ENCODE measurements around the gene BMP6.

BMP6 gene

DNA sequence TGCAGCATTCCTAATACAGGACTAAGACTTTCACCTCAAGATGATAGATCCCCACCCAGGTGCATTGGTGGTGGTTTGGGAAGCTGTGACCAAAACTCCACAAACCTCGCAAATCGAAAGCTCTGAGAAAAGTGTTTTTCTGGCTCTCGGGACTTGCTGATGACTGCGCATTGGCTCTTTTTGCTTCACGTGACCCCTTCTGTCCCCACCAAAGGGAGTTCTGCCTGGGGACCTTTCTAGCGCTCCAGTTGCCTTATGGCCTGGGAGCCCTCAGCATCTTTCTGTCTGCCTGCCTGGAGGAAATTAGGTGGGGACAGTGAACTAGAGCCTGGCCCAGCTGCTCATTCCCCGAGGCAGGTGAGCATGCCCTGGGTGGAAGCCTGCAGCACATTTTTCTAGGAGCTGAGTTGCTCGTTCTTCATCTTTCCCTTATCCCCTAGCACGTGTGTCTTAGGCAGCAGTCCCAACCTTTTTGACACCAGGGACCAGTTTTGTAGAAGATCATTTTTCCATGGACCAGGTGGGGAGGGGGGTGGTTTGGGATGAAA, 94.5 kb downstream of the BMP6 start:
- in situ Hi-C loops (cut with MboI; ENCODE audit: low sequenced_read_pairs), result no loop called here

DNA sequence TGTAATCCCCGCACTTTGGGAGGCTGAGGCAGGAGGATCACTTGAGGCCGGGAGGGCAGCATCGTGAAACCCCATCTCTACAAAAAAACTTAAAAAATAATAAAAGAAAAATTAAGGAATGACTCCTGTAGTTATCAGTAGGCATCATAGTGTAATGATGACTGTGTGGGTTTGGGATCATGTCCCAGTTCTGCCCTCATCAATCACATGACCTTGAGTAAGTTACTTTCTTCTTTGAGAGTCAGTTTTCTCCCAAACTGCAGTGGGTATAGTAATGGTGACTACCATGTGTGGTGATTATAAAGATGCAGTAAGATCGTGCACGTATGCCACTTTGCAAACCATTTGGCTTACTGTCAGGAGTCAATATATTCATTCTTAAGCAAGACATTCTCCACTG, 95.5 kb downstream of the BMP6 start:
- in situ Hi-C loops (cut with MboI; ENCODE audit: low sequenced_read_pairs), result no loop called here

GRCh38 chr6:7823552-7823951, 97.7 kb downstream of the BMP6 start:
- in situ Hi-C loops (cut with MboI; ENCODE audit: low sequenced_read_pairs), result no loop called here

DNA sequence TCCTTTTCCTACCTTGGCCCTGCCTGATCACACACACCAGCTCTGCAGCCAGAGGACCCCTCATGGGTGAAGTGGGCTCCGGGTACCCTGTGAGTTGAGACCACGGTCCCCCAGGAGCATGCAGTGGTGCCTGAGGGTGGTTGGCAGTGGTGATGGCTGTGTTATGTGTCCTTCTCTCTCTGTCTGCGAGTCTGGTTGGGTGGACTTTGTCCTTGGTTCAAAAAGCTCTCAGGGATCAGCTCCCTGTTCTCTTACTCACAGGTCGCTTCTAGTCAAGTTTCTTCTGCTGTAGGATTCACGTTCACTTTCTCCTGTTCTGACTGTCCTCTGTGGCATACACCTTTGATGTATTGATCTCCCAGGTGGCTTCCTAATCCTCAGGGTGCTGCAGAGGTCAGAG, 100.1 kb downstream of the BMP6 start:
- in situ Hi-C loops (cut with MboI; ENCODE audit: low sequenced_read_pairs), result no loop called here

- in situ Hi-C loops (cut with MboI; ENCODE audit: low sequenced_read_pairs), result no loop called here
Observed at GRCh38 chr6:7827142-7827541, 101.2 kb downstream of the BMP6 start.

DNA sequence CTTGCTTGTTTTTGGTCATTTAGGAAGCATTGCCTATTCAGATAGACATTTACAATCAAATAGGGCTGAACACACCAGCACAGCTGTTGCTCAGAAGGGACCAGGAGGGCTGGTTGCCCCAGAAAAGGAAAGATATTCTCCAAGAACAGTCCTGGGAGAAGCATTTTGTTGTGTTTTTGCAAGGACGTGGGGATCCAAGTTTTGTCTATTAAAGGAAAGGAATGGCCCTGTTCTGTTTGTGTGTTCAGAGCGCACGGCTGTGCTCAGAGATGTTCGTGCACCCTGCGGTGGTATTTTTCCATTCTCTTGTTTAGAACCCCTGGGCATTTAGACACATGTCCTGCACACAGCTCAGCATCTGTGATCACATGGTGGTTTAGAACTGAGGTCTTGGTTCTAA, 102.2 kb downstream of the BMP6 start:
- in situ Hi-C loops (cut with MboI; ENCODE audit: low sequenced_read_pairs), result no loop called here

DNA sequence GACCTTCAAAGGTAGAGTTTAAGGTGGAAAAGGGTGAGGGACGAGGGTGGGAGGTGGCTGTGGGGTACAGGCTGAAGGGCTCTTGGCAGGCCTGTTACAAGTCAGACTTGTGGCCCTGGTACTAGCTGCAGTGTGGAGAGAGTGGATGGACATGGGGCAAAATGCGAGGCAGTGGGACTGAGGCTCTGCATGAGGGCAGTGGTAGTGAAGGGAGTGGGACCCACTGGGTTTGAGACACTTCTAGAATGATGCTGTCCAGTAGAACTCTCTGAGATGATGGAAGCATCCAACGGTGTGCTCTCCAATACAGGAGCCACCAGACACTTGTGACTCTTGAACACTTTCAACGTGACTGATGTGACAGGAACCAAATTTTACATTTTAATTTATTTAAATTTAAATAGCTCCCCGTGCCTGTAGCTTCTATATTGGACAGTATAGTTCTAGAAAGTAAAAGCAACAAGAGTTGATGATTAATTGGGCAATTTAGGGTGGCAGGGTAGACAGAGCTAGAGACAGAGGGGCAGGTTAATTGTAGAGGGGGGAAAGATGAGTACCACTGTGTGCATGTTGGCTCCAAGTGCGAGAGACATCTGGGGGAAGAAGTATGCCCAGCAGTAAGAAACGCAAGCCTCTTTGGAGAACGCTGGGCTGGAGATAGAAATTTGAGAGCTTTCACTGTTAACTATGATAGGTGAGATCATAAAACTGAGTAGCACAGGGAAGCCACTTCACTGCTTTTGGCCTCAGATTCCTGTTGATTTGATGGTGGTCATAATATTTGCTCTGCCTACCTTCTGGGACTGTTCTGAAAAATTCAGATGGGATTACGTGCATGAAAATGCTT, 107.2 kb downstream of the BMP6 start:
- in situ Hi-C loops (cut with MboI; ENCODE audit: low sequenced_read_pairs), result no loop called here

DNA sequence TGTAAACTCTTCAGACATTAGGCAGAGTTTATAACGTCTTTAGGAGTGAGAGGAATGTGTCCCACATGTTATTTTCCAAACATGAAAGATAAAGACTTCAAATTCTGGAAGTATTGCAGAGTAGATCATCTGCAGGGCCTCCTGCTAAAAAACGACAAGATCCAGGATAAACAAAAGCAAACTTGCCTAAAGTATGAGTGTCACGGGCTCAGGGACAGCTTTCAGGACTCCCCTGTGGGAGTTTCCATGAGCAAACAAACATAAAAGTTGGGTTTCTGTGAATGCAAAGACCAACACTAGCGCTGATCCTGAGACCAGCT, 107.8 kb downstream of the BMP6 start:
- in situ Hi-C loops (cut with MboI; ENCODE audit: low sequenced_read_pairs), result no loop called here

DNA sequence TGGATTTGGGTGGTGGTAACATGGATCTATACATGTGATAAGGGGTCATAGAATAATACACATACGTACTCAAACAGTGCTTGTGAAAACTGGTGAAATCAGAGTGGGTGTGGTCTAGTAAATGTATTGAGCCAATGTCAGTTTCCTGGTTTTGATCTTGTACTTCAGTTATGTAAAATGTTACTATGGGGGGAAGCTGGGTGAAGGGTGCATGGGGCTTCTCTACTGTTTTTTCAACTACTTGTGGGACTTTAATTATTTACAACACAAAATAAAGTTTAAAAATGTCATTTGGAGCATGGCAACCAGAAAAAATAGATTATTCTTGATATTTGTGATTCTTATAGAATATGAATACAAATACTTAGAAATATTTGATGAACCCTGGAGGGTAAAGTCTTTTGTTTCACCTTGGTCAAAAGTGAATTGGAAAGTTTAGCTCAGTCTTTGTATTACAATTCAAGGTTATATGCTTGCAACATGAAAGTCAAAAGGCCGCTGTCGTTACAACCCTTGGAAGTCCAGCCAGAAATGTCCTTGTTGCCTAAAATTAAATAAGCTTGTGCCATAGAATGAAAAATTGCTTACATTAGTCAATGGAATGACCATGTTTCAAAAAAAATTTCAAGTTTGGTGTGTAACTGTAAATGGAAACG, 110.6 kb downstream of the BMP6 start:
- in situ Hi-C loops (cut with MboI; ENCODE audit: low sequenced_read_pairs), result no loop called here

DNA sequence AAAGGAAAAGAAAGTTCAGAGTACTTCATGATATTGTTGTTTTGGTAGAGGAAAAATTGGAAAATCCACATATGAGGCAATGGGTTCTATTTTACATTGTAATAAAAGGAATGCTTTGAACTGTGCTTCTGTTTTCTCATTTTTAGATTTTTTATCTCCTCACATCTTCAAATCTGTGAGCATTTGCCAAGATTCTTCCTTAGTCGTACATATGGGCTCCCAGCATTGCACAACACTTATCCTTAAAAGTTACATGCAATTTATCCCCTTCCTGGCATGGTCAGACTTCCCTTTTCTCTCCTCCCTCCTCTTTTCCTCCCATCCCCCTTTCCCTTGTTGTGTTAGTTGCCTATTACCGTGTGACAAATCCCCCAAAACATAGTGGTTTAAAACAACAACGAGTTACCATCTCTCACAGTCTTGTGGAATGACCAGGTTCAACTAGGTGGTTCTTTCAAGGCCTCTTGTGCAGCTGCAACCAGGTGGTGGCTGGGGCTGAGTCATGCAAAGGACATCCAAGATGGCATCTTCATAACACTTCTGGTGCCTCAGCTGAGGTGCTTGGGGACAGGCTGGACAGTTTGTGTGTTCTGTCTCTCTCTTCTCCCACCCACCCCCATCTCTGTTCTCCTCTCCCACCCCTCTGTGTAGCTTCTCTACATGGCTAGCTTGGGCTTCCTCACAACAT, 116.0 kb downstream of the BMP6 start:
- in situ Hi-C loops (cut with MboI; ENCODE audit: low sequenced_read_pairs), result no loop called here

DNA sequence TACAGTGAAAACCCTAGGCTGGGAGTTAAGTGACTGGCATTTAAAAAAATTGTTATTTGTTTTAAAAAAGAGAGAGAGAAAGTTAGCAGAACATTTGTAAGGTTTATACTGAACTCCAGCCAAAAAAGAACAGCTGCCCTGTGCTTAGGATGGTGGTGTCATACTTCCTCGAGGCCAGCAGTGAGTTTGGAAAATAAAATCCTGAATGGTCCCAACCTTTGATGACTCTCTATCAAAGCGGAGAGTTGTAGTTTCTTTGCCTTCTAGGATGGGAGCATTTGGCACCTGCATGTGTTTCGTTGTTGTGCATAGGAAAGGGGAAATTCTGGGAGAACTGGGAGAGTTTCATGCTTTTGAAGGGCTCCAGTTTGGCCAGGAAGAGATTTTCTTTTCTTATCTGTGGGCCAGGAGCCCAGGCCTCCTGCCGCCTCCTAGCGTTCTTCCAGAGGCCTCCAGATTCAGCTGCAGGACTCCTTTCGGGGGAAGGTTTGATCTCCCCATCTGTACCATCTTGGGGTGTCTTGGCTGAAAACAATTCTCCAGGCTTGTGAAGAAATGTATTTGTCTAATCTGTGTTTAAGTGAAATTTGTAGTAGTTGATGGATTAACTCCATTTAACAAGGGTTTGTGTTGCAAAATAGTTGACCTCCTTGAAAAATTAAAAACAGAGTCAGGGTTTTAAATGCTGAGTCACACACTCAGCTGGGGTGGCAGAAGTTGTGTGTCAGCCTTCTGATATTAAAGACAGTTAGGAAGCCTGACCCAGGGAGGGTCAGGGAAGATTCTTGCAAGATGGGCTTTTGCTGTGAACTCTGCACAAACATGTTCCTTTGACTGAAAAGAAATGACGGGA, 121.3 kb downstream of the BMP6 start:
- in situ Hi-C loops (cut with MboI; ENCODE audit: low sequenced_read_pairs), result no loop called here

DNA sequence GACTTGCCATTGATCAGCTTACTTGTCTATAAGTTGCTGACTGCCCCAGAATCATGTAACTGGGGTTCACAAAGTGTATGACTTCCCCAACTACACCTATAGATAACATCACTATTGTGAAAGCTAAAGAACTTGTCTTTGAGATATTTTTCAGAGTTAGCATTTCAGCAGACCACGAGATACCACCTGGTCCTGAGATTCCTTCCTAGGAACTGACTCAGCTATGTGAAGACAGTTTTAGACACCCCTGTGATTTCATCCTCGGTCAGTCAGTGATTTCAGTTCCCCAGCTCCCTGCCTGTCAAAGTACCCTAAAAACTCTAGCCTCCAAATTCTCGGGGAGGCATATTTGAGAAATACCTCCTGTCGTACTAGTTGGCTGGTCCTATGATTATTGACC, 122.3 kb downstream of the BMP6 start:
- in situ Hi-C loops (cut with MboI; ENCODE audit: low sequenced_read_pairs), result no loop called here

DNA sequence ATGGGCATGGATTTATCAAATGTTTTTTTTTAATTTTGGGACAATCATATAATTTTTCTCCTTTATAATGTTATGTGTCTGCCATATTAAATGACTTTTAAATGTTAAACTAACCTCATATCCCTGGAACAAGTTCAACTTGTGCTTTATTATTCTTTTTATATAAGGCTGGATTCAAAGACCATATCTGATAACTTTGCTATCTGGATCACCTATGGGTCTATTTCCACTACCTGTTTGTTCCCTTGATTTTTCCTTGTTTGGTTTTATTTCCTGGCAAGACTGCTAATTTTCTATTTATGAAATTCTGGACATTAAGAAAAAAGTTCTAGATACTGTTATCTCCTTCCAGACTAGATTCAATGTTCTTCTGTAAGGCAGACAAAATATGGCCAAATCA, 125.9 kb downstream of the BMP6 start:
- in situ Hi-C loops (cut with MboI; ENCODE audit: low sequenced_read_pairs), result no loop called here

GRCh38 chr6:7859591-7859990, 133.7 kb downstream of the BMP6 start:
- in situ Hi-C loops (cut with MboI; ENCODE audit: low sequenced_read_pairs), result no loop called here

GRCh38 chr6:7865781-7866180, 139.9 kb downstream of the BMP6 start:
- in situ Hi-C loops (cut with MboI; ENCODE audit: low sequenced_read_pairs), result no loop called here

GRCh38 chr6:7866526-7866925, 140.6 kb downstream of the BMP6 start:
- in situ Hi-C loops (cut with MboI; ENCODE audit: low sequenced_read_pairs), result no loop called here

DNA sequence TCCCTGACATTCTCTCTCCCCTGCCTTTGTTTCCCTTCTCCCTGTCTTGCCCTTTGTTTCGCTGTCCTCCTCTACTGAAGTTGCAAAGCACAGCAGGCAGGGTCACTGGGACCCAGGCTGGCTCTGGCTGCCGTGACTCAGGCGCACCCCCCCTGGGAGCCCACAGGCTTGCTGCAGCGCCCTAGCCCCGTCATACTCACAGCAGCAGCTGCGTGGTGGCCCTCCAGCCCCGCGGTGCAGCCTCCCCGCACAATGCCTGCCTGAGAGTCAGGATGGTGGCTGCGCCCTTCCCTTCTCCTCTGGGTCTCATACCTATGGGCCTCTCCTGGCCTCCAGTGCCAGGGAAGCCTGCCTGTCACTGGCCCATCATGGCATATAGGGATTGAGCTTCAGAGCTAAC, 143.0 kb downstream of the BMP6 start:
- in situ Hi-C loops (cut with MboI; ENCODE audit: low sequenced_read_pairs), result no loop called here

- in situ Hi-C loops (cut with MboI; ENCODE audit: low sequenced_read_pairs), result no loop called here
Observed at GRCh38 chr6:7878401-7878964, 152.6 kb downstream of the BMP6 start.

GRCh38 chr6:7879043-7879442, 153.1 kb downstream of the BMP6 start:
- in situ Hi-C loops (cut with MboI; ENCODE audit: low sequenced_read_pairs), result no loop called here

DNA sequence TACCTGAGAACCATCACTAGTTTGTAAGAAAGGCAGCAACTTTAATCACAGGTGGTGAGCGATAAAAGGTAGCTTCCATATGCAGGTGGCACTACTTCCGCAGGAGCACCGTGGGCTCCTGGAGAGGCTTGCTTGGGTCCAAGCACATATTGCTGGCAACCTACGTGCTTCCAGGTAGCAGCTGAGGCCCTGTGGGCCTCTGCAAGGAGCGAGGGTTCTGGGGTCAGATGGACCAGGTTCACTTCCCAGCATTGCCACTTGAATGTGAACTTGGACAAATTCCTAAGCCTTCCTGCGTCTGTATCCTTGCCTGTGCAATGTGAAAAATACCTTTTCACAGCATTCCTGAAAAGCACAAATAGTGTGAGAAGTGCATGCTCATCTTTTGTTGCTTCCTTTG, 153.7 kb downstream of the BMP6 start:
- in situ Hi-C loops (cut with MboI; ENCODE audit: low sequenced_read_pairs), result no loop called here

All from HL-60/S4 (cell line).